ENCODE measurements around the gene TPSG1.

DNA sequence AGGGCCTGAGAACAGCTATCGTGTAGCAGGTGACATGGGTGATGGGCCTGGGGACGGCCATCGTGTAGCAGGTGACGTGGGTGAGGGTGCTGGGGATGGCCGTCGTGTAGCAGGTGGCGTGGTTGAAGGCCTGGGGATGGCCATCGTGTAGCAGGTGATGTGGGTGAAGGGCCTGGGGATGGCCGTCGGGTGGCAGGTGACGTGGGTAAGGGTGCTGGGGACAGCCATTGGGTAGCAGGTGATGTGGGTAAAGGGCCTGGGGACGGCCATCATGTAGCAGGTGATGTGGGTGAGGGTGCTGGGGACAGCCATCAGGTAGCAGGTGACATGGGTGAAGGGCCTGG lies 46.3 kb upstream of the TPSG1 start:
- TF ChIP-seq, protein P1, sequence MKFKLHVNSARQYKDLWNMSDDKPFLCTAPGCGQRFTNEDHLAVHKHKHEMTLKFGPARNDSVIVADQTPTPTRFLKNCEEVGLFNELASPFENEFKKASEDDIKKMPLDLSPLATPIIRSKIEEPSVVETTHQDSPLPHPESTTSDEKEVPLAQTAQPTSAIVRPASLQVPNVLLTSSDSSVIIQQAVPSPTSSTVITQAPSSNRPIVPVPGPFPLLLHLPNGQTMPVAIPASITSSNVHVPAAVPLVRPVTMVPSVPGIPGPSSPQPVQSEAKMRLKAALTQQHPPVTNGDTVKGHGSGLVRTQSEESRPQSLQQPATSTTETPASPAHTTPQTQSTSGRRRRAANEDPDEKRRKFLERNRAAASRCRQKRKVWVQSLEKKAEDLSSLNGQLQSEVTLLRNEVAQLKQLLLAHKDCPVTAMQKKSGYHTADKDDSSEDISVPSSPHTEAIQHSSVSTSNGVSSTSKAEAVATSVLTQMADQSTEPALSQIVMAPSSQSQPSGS (IDR thresholded peaks at IDR 0.05; ENCODE audit: low read length): no peak
- TF ChIP-seq, protein P2, sequence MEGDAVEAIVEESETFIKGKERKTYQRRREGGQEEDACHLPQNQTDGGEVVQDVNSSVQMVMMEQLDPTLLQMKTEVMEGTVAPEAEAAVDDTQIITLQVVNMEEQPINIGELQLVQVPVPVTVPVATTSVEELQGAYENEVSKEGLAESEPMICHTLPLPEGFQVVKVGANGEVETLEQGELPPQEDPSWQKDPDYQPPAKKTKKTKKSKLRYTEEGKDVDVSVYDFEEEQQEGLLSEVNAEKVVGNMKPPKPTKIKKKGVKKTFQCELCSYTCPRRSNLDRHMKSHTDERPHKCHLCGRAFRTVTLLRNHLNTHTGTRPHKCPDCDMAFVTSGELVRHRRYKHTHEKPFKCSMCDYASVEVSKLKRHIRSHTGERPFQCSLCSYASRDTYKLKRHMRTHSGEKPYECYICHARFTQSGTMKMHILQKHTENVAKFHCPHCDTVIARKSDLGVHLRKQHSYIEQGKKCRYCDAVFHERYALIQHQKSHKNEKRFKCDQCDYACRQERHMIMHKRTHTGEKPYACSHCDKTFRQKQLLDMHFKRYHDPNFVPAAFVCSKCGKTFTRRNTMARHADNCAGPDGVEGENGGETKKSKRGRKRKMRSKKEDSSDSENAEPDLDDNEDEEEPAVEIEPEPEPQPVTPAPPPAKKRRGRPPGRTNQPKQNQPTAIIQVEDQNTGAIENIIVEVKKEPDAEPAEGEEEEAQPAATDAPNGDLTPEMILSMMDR (IDR thresholded peaks at IDR 0.05 in 2 of 3, conservative IDR thresholded peaks at IDR 0.05 in 1 of 3; ENCODE audit: control insufficient read depth in 2 of 3, extremely low read depth in 1 of 3, insufficient read depth in 1 of 3, low read depth in 3 of 3, low read length in 3 of 3): no peak
- TF ChIP-seq BACH1 (IDR thresholded peaks at IDR 0.05; ENCODE audit: borderline replicate concordance) (no peak), EGR1 (IDR thresholded peaks at IDR 0.05; ENCODE audit: borderline replicate concordance in 1 of 2, low read depth in 2 of 2, low read length in 2 of 2) (no peak), GATAD2B (conservative IDR thresholded peaks at IDR 0.05; ENCODE audit: low read depth) (no peak), HDAC6 (IDR thresholded peaks at IDR 0.05; ENCODE audit: unreplicated experiment) (no peak), ESRRA (IDR thresholded peaks at IDR 0.05; ENCODE audit: low read length) (no peak), SIN3A (IDR thresholded peaks at IDR 0.05; ENCODE audit: low read depth, low read length) (no peak), CREM (IDR thresholded peaks at IDR 0.05; ENCODE audit: low read depth) (no peak), SUZ12 (IDR thresholded peaks at IDR 0.05; ENCODE audit: unreplicated experiment) (no peak), RAD21 (IDR thresholded peaks at IDR 0.05; ENCODE audit: insufficient read depth, low read depth, low read length) (no peak)
- TF ChIP-seq, protein P3, sequence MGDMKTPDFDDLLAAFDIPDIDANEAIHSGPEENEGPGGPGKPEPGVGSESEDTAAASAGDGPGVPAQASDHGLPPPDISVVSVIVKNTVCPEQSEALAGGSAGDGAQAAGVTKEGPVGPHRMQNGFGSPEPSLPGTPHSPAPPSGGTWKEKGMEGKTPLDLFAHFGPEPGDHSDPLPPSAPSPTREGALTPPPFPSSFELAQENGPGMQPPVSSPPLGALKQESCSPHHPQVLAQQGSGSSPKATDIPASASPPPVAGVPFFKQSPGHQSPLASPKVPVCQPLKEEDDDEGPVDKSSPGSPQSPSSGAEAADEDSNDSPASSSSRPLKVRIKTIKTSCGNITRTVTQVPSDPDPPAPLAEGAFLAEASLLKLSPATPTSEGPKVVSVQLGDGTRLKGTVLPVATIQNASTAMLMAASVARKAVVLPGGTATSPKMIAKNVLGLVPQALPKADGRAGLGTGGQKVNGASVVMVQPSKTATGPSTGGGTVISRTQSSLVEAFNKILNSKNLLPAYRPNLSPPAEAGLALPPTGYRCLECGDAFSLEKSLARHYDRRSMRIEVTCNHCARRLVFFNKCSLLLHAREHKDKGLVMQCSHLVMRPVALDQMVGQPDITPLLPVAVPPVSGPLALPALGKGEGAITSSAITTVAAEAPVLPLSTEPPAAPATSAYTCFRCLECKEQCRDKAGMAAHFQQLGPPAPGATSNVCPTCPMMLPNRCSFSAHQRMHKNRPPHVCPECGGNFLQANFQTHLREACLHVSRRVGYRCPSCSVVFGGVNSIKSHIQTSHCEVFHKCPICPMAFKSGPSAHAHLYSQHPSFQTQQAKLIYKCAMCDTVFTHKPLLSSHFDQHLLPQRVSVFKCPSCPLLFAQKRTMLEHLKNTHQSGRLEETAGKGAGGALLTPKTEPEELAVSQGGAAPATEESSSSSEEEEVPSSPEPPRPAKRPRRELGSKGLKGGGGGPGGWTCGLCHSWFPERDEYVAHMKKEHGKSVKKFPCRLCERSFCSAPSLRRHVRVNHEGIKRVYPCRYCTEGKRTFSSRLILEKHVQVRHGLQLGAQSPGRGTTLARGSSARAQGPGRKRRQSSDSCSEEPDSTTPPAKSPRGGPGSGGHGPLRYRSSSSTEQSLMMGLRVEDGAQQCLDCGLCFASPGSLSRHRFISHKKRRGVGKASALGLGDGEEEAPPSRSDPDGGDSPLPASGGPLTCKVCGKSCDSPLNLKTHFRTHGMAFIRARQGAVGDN (IDR thresholded peaks at IDR 0.05): no peak

Data from GM12878 (cell line).